CD4-positive, alpha-beta T cell treated with Interleukin-1 beta for 1 hour (primary cell): ENCODE measurements around the gene CTAGE15.
"Not testable (repeated sequence)": the region's sequence is repeated elsewhere in the genome, so short reads cannot be mapped to it uniquely, and the experiment has no call there.

ENCODE experiments used
- DNase-seq, 2 donors: peaks; one replicate each; pipeline ENCODE4 v3.0.0-alpha.2; 2020 to 2022

Gene CTAGE15

GRCh38 chr7:143571501-143571900 lies at the start of gene CTAGE15:
CTAGE15 (plus strand) TSS chr7:143571801; CDS start chr7:143571818, 17 bp downstream.
- DNase-seq, result not testable (repeated sequence)

DNA sequence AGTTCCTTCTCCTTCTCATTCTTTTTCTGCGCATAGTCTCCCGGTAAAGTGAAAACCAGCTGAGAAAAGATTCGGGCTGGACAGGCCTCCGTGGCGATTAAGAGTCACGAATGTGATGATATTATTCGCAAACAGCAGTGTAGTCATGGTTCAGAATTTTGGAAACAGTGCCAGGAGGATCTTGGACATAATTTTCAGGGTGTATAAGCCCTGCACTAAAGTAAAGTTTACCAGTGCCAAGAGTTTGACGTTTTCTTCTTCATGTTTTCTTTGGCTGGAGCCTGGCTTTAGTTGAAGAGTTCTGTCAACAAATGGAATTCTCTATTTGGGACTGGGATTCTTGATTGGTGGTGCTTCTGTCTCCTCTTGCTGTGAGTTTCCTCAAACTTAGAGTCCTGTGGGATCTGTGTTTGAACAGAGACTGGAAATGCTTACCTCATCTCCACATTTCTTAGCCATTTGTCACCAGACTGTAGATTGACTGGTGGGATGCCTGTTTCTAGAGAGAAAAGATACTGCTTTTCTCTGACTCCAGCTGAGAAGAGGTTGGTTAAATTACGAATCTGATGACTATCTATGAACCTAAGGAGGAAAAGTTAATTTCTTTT lies 49.2 kb upstream of the CTAGE15 start:
- DNase-seq, result not testable (repeated sequence)

DNA sequence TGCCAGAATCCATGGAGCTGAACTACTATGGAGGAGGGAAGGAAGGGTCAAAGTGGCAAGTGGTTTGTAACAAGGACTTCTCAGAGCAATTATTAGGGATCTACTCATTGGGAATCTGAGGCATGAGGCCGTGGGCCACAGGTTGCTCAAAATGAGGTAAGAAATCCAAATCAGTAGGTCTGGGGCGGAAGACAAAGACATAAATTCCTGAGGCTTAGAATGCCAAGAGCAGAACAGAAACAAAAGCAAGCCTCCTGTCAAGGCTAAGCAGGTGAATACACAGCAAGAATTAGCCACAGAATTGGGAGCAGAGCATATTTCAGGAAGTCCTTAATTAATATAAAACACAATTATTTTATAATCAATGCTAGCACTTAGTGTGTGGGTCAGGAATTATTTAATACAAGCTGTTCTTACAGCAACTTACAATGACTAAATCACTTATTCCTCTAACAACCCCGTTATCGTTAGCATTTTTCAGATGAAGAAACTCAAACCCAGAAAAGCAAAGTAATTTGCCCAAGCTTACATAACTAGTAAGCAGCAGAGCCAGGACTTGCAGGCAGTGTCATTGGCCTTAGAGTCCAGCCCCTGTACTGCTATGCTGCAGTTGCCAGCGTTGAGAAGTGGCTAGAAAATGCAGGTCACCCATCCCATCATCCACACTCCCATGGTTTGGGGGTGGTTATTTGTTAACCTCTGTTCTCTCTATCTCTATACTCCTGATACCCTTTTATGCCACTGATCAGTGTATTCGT lies 40.3 kb upstream of the CTAGE15 start:
- DNase-seq, result not testable (repeated sequence)

DNA sequence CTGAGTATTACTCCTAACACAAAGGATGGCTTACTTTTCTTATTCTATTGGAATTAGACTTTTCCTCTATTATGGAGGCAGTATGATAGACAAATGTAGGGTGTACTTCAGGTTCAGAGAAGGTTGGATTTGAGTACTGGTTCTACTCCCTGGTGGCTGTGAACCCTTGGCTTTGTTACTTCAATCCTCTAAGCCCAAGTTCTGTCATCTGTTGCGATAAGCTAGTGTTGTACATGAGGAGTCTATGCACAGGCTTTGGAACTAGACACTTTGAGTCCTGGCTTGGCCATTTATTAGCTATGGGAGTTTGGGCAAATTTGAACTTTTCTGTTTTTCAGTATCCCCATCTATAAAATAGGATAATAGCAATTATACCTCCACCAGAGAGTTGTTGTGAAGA lies 39.7 kb upstream of the CTAGE15 start:
- not testable (repeated sequence) for DNase-seq

GRCh38 chr7:143533213-143533839 lies 38.3 kb upstream of the CTAGE15 start:
- not testable (repeated sequence) for DNase-seq

- DNase-seq, result not testable (repeated sequence)
Observed at GRCh38 chr7:143536443-143536842, 35.2 kb upstream of the CTAGE15 start.

GRCh38 chr7:143543288-143544038 lies 28.1 kb upstream of the CTAGE15 start:
- DNase-seq, result not testable (repeated sequence)

DNA sequence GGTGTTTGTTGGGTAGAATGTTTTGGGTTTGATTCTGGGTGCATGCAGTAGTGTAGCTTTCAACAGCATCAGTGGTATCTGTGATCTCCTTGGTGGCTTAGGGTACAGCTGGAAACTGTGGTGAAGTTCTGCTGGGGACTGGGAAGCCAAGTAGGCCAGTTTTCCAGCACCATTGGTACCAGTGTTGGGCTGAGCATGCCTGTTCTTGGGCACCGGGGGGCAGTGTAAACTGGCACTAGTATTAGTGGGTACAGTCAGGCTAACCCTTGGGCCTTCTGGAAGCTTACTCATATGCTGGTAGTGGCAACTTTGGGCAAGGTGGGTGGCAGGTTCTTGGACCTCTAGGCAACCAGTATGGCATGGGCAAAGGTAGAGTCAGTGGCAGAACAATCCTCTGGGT lies 15.6 kb upstream of the CTAGE15 start:
- DNase-seq, result not testable (repeated sequence)

GRCh38 chr7:143563306-143563705 lies 8.3 kb upstream of the CTAGE15 start:
- not testable (repeated sequence) for DNase-seq

DNA sequence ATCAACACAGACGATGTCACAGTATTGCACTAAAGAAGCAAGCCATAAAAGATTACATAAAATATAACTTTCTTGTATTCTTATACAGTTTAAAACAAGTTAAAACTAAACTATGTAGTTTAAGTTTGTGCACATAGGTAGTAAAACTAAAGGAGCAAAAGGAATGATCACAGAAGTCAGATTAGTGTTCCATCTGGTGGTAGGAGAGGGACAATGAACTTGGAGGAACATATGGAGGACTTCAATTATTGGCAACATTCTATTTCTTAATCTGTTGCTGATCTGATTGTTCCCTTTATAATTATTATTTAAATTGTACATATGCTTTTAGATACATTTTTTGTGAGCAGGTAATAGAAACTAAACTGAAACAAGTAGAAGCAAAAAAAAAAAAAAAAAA lies 5.6 kb upstream of the CTAGE15 start:
- DNase-seq, result not testable (repeated sequence)

- not testable (repeated sequence) for DNase-seq
Observed at GRCh38 chr7:143588183-143588582, 16.6 kb downstream of the CTAGE15 start.

DNA sequence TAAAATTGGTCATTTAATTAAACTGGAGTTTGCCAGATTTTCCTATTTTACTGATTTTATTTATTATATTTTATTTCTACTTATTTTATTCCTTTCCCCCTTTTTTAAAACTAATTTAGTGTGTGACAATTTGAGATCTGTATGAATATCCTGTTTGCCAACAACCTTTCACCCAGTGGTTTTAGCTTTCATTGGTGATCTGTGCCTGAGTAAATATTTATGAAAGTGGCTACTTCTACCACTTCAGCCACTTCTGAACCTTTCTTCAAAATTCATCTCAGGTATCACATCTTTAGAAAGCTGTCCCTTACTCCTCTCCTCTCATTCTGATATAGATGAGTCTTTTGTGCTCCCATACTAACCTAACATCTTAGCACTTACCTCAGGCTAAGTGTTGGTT lies 18.3 kb downstream of the CTAGE15 start:
- not testable (repeated sequence) for DNase-seq

DNA sequence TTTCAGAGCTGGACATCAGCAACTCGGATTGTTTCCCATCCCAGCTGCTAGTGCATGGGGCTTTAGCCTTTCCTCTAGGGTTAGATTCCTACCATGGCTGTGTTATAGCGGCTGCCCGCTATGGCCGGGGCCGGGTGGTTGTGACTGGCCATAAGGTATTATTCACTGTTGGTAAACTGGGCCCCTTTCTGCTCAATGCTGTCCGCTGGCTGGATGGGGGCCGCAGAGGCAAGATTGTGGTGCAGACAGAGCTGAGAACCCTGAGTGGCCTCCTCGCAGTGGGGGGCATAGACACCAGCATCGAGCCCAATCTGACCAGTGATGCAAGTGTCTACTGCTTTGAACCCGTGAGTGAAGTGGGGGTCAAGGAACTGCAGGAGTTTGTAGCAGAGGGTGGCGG lies 26.5 kb downstream of the CTAGE15 start:
- DNase-seq, result not testable (repeated sequence)

GRCh38 chr7:143603549-143603948 lies 31.9 kb downstream of the CTAGE15 start:
- not testable (repeated sequence) for DNase-seq

GRCh38 chr7:143606088-143606487 lies 34.5 kb downstream of the CTAGE15 start:
- not testable (repeated sequence) for DNase-seq

- DNase-seq, result not testable (repeated sequence)
Observed at GRCh38 chr7:143615545-143615944, 43.9 kb downstream of the CTAGE15 start.

DNA sequence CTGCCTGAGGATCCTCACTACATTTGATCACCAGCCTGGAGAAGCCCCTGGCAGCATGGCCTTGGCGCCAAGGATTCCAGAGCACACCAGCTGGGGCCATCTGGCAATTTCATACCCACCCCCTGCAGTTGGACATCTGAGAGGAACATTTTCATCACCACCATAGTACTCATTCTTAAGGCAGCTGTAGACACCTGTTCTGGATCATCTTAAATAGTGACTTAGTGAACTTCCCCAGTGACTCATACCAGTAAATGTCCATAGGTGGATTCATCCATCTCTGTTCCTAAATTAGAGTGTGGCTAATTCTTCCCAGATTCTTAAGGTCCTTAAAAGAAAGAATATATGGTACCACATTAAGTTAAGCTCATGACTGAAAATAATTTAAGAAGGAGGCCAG lies 45.6 kb downstream of the CTAGE15 start:
- DNase-seq, result not testable (repeated sequence)

- not testable (repeated sequence) for DNase-seq
Observed at GRCh38 chr7:143620058-143620457, 48.5 kb downstream of the CTAGE15 start.

DNA sequence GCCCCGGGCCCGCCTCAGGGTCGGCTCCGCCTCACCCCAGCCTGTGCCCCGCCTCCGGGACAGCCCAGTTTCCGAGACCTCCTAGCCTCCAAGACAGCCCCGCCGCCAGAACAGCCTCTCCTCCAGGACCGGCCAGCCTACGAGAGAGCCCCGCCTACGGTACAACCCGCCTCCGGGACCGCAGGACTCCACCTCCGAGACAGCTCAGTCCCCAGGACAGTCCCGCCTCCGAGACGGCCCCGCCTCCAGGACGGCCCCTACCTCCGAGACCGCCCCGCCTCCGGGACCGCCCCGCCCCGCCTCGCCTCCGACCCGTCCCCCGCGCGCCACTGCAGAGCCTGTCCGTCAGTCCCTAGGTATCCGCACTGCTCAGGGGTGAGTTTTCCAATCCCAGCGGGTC lies 49.0 kb downstream of the CTAGE15 start, which contains the start of gene TCAF2:
Gene TCAF2 (plus strand): TSS at position 329 of the 400 bp plus-strand sequence.
- peak in 1 of 2 donors; percentile 72 for DNase-seq

GRCh38 chr7:143621175-143621574 lies 49.6 kb downstream of the CTAGE15 start:
- DNase-seq, result not testable (repeated sequence)

- not testable (repeated sequence) for DNase-seq
Observed at GRCh38 chr7:143622130-143622529, 50.5 kb downstream of the CTAGE15 start.
